Naive B cell (primary cell): ENCODE results near the gene TEX38. TPM values are rescaled to one million over a fixed set of nuclear protein-coding genes. Genes with fewer than 3 reads are reported as not detected.
A peak's percentile ranks its signal among the peaks of the same experiment; 100 is the strongest.

Experiments used
- ATAC-seq, 2 donors: fragments of 150-1000 bp; cut with Tn5 transposase; 2 replicates each; pipeline ENCODE4 v1.10.0; 2021; ENCODE audit warnings: low read depth in 2 of 2, mild to moderate bottlenecking in 2 of 2, moderate library complexity in 2 of 2
- DNase-seq: peaks from one replicate; pipeline ENCODE4 v3.0.0; 2022
- H3K27ac Mint-ChIP-seq, 6 donors: one replicate each; pipeline ENCODE4 v1.8.0; 2020 to 2022; ENCODE audit warnings: mild to moderate bottlenecking in 6 of 6, mixed read lengths in 6 of 6, moderate library complexity in 5 of 6, inconsistent platforms in 2 of 6
- H3K27me3 Mint-ChIP-seq, 3 donors: one replicate each; pipeline ENCODE4 v1.8.0; 2021 to 2022; ENCODE audit warnings: mixed read lengths in 3 of 3, mild to moderate bottlenecking in 1 of 3
- H3K36me3 Mint-ChIP-seq, 2 donors: one replicate each; pipeline ENCODE4 v1.8.0; 2020 to 2022; ENCODE audit warnings: mixed read lengths in 2 of 2, inconsistent platforms in 1 of 2, mild to moderate bottlenecking in 1 of 2
- H3K4me1 Mint-ChIP-seq, 3 donors: one replicate each; pipeline ENCODE4 v1.8.0; 2020 to 2022; ENCODE audit warnings: mixed read lengths in 3 of 3, inconsistent platforms in 1 of 3, mild to moderate bottlenecking in 1 of 3, moderate library complexity in 1 of 3
- H3K4me3 Mint-ChIP-seq, 8 donors: one replicate each; pipeline ENCODE4 v1.8.0; 2020 to 2022; ENCODE audit warnings: mild to moderate bottlenecking in 8 of 8, mixed read lengths in 8 of 8, moderate library complexity in 8 of 8, inconsistent platforms in 2 of 8
- H3K9me3 Mint-ChIP-seq, 7 donors: one replicate each; pipeline ENCODE4 v1.8.0; 2020 to 2022; ENCODE audit warnings: mixed read lengths in 7 of 7, mild to moderate bottlenecking in 5 of 7, inconsistent platforms in 2 of 7, moderate library complexity in 1 of 7
- polyA plus RNA-seq, 6 donors: library from polyadenylated mRNA; unstranded; fragments of 300-500 nt; fragmentation: Illumina TruSeq; gene quantifications; one replicate each; pipeline ENCODE4 v1.2.3, GENCODE V29; 2021; ENCODE audit warnings: low read depth in 6 of 6

TEX38 gene
- polyA plus RNA-seq, result not detected

- H3K27ac Mint-ChIP-seq, result peak within 1 kb of the TSS in 3 of 6 donors; percentile 14 to 71 (median 34)
- no peak within 1 kb of the TSS for H3K4me3 Mint-ChIP-seq
- no peaks in the 10 kb centered on the region for H3K36me3 Mint-ChIP-seq
- DNase-seq (no peak), ATAC-seq (no peak)
- no peaks in the 10 kb centered on the region for H3K27me3 Mint-ChIP-seq
- no peaks in the 10 kb centered on the region for H3K9me3 Mint-ChIP-seq
- H3K4me1 Mint-ChIP-seq, result peaks cover 16 to 28% (median 23%) of the 10 kb centered on the region in 3 donors
Measured at GRCh38 chr1:46671554-46671953, at the start of gene TEX38. TEX38 (plus strand) TSS chr1:46671854; CDS start chr1:46671935, 81 bp downstream.

- H3K27me3 Mint-ChIP-seq, result no peaks in the 10 kb centered on the region
- H3K27ac Mint-ChIP-seq, result peak overlapping the region in 2 of 6 donors; percentile 25 to 56
- no peaks in the 10 kb centered on the region for H3K36me3 Mint-ChIP-seq
- no peak for ATAC-seq
- H3K4me3 Mint-ChIP-seq, result no peak overlapping the region
- peaks cover 30 to 42% (median 31%) of the 10 kb centered on the region in 3 donors for H3K4me1 Mint-ChIP-seq
- DNase-seq, result no peak
- no peaks in the 10 kb centered on the region for H3K9me3 Mint-ChIP-seq
Measured at GRCh38 chr1:46621930-46622329, 49.7 kb upstream of the TEX38 start.

GRCh38 chr1:46622344-46622743 lies 49.3 kb upstream of the TEX38 start:
- Mint-ChIP-seq H3K27me3 (no peaks in the 10 kb centered on the region), H3K9me3 (no peaks in the 10 kb centered on the region), H3K36me3 (no peaks in the 10 kb centered on the region), H3K27ac (peak overlapping the region in 1 of 6 donors; percentile 30), H3K4me3 (no peak overlapping the region), H3K4me1 (peaks cover 26 to 40% (median 27%) of the 10 kb centered on the region in 3 donors)
- DNase-seq (no peak), ATAC-seq (no peak)

- Mint-ChIP-seq H3K36me3 (no peaks in the 10 kb centered on the region), H3K27ac (peak overlapping the region in 1 of 6 donors; percentile 3), H3K27me3 (no peaks in the 10 kb centered on the region), H3K4me1 (peaks cover 9 to 24% (median 15%) of the 10 kb centered on the region in 3 donors), H3K9me3 (no peaks in the 10 kb centered on the region), H3K4me3 (no peak overlapping the region)
- ATAC-seq, result no peak
- no peak for DNase-seq
Measured at GRCh38 chr1:46623743-46624644, 47.7 kb upstream of the TEX38 start.

GRCh38 chr1:46630719-46631118 lies 40.9 kb upstream of the TEX38 start:
- Mint-ChIP-seq H3K27me3 (no peaks in the 10 kb centered on the region), H3K4me3 (no peak overlapping the region), H3K4me1 (peaks cover 0 to 5% (median 0%) of the 10 kb centered on the region in 3 donors), H3K27ac (peak overlapping the region in 1 of 6 donors; percentile 20), H3K36me3 (peaks cover 4 to 8% of the 10 kb centered on the region in 2 donors), H3K9me3 (no peaks in the 10 kb centered on the region)
- ATAC-seq (no peak), DNase-seq (no peak)

- Mint-ChIP-seq H3K27me3 (no peaks in the 10 kb centered on the region), H3K27ac (peak overlapping the region in 1 of 6 donors; percentile 47), H3K4me1 (no peaks in the 10 kb centered on the region), H3K9me3 (no peaks in the 10 kb centered on the region), H3K4me3 (no peak overlapping the region), H3K36me3 (peaks cover 8 to 9% of the 10 kb centered on the region in 2 donors)
- ATAC-seq (no peak), DNase-seq (no peak)
Measured at GRCh38 chr1:46635205-46635604, 36.4 kb upstream of the TEX38 start.

GRCh38 chr1:46637444-46638083 lies 34.1 kb upstream of the TEX38 start:
- no peak for DNase-seq
- H3K9me3 Mint-ChIP-seq, result no peaks in the 10 kb centered on the region
- no peak overlapping the region for H3K27ac Mint-ChIP-seq
- ATAC-seq, result no peak
- H3K4me3 Mint-ChIP-seq, result no peak overlapping the region
- no peaks in the 10 kb centered on the region for H3K27me3 Mint-ChIP-seq
- H3K36me3 Mint-ChIP-seq, result peaks cover 14 to 18% of the 10 kb centered on the region in 2 donors
- peaks cover 0 to 4% (median 0%) of the 10 kb centered on the region in 3 donors for H3K4me1 Mint-ChIP-seq

- peaks cover 14 to 16% of the 10 kb centered on the region in 2 donors for H3K36me3 Mint-ChIP-seq
- no peaks in the 10 kb centered on the region for H3K9me3 Mint-ChIP-seq
- H3K4me3 Mint-ChIP-seq, result no peak overlapping the region
- no peaks in the 10 kb centered on the region for H3K27me3 Mint-ChIP-seq
- peak overlapping the region in 1 of 6 donors; percentile 26 for H3K27ac Mint-ChIP-seq
- ATAC-seq, result no peak
- no peak for DNase-seq
- H3K4me1 Mint-ChIP-seq, result peaks cover 0 to 4% (median 0%) of the 10 kb centered on the region in 3 donors
Measured at GRCh38 chr1:46638921-46639320, 32.7 kb upstream of the TEX38 start.

- Mint-ChIP-seq H3K4me3 (no peak overlapping the region), H3K36me3 (peaks cover 14 to 16% of the 10 kb centered on the region in 2 donors), H3K9me3 (no peaks in the 10 kb centered on the region), H3K27me3 (no peaks in the 10 kb centered on the region), H3K27ac (no peak overlapping the region), H3K4me1 (peaks cover 0 to 4% (median 0%) of the 10 kb centered on the region in 3 donors)
- no peak for ATAC-seq
- DNase-seq, result no peak
Measured at GRCh38 chr1:46639547-46639946, 32.1 kb upstream of the TEX38 start.

- Mint-ChIP-seq H3K27me3 (no peaks in the 10 kb centered on the region), H3K27ac (no peak overlapping the region), H3K36me3 (peaks cover 11 to 22% of the 10 kb centered on the region in 2 donors), H3K4me3 (no peak overlapping the region), H3K9me3 (no peaks in the 10 kb centered on the region), H3K4me1 (peaks cover 0 to 4% (median 0%) of the 10 kb centered on the region in 3 donors)
- no peak for DNase-seq
- ATAC-seq, result no peak
Measured at GRCh38 chr1:46642115-46642680, 29.5 kb upstream of the TEX38 start.

- H3K27me3 Mint-ChIP-seq, result no peaks in the 10 kb centered on the region
- no peak overlapping the region for H3K27ac Mint-ChIP-seq
- DNase-seq (no peak), ATAC-seq (no peak)
- no peak overlapping the region for H3K4me3 Mint-ChIP-seq
- peaks cover 0 to 4% (median 0%) of the 10 kb centered on the region in 3 donors for H3K4me1 Mint-ChIP-seq
- H3K9me3 Mint-ChIP-seq, result no peaks in the 10 kb centered on the region
- H3K36me3 Mint-ChIP-seq, result peaks cover 15 to 25% of the 10 kb centered on the region in 2 donors
Measured at GRCh38 chr1:46643368-46643775, 28.3 kb upstream of the TEX38 start.

GRCh38 chr1:46645815-46646214 lies 25.8 kb upstream of the TEX38 start:
- ATAC-seq (no peak), DNase-seq (no peak)
- Mint-ChIP-seq H3K9me3 (peaks cover 0 to 7% (median 3%) of the 10 kb centered on the region in 7 donors), H3K4me3 (no peak overlapping the region), H3K27ac (no peak overlapping the region), H3K36me3 (peaks cover 31% of the 10 kb centered on the region in 2 donors), H3K4me1 (peaks cover 0 to 4% (median 0%) of the 10 kb centered on the region in 3 donors), H3K27me3 (no peaks in the 10 kb centered on the region)

- H3K36me3 Mint-ChIP-seq, result peaks cover 27 to 31% of the 10 kb centered on the region in 2 donors
- ATAC-seq (no peak), DNase-seq (no peak)
- peaks cover 0 to 7% (median 3%) of the 10 kb centered on the region in 7 donors for H3K9me3 Mint-ChIP-seq
- H3K27me3 Mint-ChIP-seq, result no peaks in the 10 kb centered on the region
- peaks cover 0 to 3% (median 0%) of the 10 kb centered on the region in 3 donors for H3K4me1 Mint-ChIP-seq
- H3K27ac Mint-ChIP-seq, result no peak overlapping the region
- H3K4me3 Mint-ChIP-seq, result no peak overlapping the region
Measured at GRCh38 chr1:46646331-46646730, 25.3 kb upstream of the TEX38 start.
